H1 (cell line): ENCODE measurements around the gene JDP2. TPM values are rescaled to one million over a fixed set of nuclear protein-coding genes. Genes with fewer than 3 reads are reported as not detected.

Experiments used
- PHF8 ChIP-seq: fragments of 200-600 bp; sonication (generic); conservative IDR thresholded peaks from 2 replicates; pipeline ENCODE4 v1.7.1; 2012; ENCODE audit warnings: low read depth, mild to moderate bottlenecking, inconsistent platforms, low read length, moderate library complexity
- polyA plus RNA-seq, 7 experiments: library from polyadenylated mRNA; depleted of rRNA in 3 of 7; stranded (reverse) in 5 of 7; unstranded in 2 of 7; fragments of >200 nt in 5 of 7; fragments of 200-250 nt in 2 of 7; gene quantifications; 1 replicate in 5 of 7; 2 replicates in 1 of 7; 4 replicates in 1 of 7; pipeline versions ENCODE4 v1.2.1 to v1.2.3, GENCODE V29; 2011 to 2013; ENCODE audit warnings: missing spikeins in 2 of 7, mixed read lengths in 2 of 7
- total RNA-seq: library from RNA; stranded (reverse); fragmentation: NEBNext Ultra II Directional; extraction: Animal tissue kit (Norgen Biotek cat#: 25700); gene quantifications from 2 replicates; pipeline ENCODE4 v1.2.1, GENCODE V29; 2021

The JDP2 gene
- total and polyA plus RNA-seq, 2 of the 8 experiments (the other 6 are each of a cell fraction or from before 2014, with no cell fraction given), result 8.9 to 27.2 TPM

- no peak for TF ChIP-seq PHF8
These were observed 29.1 kb downstream of the JDP2 start (continued) for GRCh38 chr14:75456997-75457335.
